ENCODE results near the gene NPPB.

NPPB gene

DNA sequence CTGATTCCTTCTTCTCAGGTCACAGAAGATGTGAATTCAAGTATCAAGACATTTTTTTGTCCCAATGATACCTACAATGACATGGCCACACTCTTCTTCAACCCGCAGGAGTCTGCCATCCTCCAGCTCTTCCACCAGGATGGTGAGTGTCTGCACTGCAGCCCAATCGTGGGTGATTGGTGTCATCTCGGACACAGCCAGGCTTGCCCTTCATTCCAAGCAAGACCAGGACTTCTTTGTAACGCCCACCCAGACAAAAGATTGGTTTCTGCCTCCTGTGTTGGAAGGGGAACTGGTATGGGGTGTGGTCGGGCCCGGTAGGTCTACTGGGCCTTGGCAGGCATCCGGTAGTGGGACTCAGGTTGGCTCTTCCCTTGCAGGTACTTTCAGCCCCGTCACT is 25.2 kb downstream of the NPPB start:
- DNase-seq (ENCODE audit: low spot score), result no peak

DNA sequence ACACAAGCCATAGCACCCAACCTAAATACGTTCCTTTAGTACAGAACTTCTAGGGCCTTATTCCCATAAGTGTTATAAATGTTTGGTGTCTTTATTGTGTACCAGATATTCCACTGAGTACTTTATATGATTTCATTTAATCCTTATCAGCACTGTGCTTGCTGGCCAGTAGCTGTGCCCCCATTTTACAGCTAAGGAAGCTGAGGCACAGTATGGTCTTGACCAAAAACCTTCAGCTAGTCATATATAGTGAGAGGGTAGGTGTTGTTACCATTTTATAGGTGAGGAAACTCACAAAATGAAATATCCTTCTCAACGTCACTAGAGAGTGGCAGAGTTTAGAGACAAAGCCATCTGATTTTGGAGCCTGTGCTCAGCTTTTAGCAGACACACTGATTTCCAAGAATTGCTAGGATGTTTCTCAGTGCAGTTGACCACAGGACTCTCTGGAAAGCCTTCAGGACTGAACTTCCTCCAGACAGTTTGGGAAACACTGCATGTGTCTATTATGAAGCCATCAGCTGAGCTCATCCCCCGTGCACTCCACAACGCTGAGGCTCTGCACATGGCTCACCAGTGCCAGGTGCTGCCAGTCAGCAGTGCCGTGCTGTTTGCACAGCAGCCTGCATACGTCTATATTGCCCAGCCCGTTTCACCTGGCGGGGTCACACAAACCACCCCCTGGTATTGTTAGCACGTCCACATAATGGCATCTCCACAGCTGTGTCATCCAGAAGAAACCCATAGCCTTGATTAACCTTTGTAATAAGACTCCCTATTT is 26.6 kb downstream of the NPPB start:
- no peak for DNase-seq (ENCODE audit: low spot score)

DNA sequence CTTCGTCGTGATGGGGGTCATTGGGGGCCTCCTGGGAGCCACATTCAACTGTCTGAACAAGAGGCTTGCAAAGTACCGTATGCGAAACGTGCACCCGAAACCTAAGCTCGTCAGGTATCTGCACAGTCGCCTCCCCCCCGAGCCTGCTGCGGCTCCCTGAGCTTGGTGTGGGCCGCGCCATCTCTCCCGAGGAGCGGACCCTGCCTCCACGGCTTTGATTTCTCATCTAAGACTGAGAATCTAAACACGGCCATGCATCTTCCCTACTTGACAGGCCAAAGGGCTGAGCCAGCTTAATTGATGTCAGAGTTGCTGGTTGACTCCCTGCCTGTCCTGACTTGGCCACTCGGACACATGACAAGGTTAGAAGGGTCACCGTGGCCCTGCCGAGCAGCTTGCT is 30.2 kb downstream of the NPPB start:
- DNase-seq (ENCODE audit: low spot score), result no peak

DNA sequence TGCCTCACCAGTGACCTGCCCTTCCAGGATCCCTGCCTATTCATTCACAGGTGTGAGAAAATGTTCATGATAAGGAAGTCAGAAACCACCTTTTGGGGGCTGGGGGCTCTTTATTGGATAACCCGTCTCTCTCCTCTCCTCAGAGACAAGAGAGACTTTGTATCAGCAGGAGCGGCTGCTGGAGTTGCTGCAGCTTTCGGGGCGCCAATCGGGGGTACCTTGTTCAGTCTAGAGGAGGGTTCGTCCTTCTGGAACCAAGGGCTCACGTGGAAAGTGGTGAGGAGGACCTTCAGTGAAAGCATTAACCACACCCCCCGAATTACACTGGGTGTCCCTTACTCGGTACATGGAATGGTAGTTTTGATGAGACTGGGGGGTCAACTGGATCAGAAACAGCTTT is 31.8 kb downstream of the NPPB start:
- DNase-seq (ENCODE audit: low spot score), result no peak

DNA sequence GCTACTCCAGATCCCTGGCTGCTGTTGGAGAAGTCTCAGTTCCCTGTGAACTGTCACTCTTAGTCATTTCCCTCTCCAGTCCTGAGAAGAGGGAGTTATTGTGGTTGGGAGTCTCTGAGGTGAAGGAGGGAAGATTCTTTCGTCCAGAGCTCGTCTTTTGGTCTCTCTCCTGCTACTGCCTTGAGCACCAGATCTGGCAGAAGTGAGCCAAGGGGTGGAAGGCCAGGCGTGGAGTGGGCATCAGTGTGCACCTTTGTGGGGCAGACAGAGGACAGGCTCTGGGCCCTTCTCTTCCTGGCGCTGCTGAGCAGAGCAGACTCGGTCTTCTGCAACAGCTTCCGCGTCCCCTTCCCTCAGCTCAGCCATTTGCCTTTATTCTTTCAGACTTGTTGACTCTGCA is 33.6 kb downstream of the NPPB start:
- no peak for DNase-seq (ENCODE audit: low spot score)

DNA sequence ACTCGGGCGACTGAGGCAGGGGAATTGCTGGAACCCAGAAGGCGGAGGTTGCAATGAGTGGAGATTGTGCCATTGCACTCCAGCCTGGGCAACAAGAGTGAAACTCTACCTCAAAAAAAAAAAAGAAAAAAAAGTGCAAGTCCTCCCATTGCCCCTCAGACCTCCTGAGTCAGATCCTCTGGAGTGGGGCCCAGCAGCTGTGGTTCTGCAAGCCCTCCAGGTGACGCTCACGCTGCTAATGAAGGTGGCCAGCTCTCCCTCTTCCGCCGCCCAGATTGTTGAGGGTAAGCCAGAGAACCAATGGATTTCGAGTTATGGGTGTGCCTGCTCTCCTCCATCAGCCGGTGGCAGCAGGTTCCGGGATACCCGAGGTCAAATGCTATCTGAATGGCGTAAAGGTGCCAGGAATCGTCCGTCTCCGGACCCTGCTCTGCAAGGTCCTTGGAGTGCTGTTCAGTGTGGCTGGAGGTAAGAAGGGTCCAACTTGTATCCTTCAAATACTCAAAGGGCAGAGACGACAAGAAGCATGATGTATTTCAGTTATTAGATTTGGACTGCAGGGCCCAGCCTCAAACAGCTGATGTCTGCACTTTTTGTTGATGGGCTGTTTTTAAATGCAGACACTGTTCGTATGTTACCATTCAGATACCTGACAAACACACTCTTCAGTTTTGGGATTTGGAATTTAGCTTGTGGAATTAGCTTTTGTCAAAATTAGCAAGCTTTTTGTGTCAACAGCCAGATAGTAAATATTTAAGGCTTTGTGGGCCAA is 35.2 kb downstream of the NPPB start:
- no peak for DNase-seq (ENCODE audit: low spot score)

DNA sequence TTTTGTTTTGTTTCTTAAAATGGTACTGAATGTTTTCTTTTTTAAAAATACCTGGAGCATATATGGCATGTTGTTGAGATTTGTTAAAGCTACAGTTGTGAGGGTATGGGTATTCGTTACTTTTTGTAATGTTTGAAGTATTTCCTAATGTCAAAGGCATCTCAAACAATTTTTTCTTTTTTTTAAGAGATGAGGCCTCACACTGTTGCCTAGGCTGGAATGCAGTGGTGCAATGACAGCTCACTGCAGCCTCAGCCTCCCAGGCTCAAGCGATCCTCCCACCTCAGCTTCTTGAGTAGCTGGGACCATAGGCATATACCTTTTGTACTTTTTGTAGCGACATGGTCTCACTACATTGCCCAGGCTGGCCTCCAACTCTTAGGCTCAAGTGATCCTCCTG is 36.7 kb downstream of the NPPB start:
- DNase-seq (ENCODE audit: low spot score), result no peak

DNA sequence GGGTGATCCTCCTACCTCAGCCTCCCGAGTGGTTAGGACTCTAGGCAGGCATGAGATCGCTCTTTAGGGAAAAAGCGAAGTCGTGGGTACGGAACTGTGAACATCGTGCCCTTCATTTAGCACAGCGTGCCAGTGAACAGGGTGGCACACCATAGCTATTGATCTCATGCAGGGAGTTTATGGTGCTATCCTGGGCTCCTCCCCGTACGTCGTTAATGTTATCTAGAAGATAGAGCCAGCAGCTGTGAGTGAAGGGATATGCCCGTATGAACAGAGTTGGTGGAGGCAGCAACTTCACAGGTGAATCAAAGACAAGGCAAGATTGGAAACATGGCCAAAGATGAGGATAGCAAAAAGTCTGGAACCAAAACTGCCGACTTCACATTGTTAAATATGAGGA is 41.6 kb downstream of the NPPB start:
- DNase-seq (ENCODE audit: low spot score), result no peak

DNA sequence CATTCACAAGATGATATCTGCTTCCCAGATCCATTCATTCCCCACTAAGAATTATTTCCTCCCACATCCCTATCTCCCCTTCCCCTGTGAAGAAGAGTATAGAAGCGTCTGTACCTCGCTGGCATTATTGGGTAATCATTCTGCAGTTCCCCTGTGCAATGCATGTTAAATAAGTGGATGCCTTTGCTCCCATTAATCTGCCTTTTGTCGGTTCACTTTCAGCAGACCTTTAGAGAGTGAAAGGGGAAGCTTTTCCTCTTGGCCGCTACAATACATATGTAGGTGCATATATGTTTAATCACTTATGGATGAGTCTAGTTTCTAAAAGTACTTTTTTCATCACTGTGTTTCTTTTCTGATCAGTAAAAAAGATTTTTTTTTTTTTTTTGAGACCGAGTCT is 45.7 kb downstream of the NPPB start:
- DNase-seq (ENCODE audit: low spot score), result no peak
